Measurements from ENCODE around the gene PSMG2. TPM values are rescaled to one million over a fixed set of nuclear protein-coding genes. Genes with fewer than 3 reads are reported as not detected.

PSMG2 gene
- total and polyA plus RNA-seq, 2 of the 13 experiments (the other 11 are each of a cell fraction or from before 2014, with no cell fraction given): 53.4 to 94.8 TPM

DNA sequence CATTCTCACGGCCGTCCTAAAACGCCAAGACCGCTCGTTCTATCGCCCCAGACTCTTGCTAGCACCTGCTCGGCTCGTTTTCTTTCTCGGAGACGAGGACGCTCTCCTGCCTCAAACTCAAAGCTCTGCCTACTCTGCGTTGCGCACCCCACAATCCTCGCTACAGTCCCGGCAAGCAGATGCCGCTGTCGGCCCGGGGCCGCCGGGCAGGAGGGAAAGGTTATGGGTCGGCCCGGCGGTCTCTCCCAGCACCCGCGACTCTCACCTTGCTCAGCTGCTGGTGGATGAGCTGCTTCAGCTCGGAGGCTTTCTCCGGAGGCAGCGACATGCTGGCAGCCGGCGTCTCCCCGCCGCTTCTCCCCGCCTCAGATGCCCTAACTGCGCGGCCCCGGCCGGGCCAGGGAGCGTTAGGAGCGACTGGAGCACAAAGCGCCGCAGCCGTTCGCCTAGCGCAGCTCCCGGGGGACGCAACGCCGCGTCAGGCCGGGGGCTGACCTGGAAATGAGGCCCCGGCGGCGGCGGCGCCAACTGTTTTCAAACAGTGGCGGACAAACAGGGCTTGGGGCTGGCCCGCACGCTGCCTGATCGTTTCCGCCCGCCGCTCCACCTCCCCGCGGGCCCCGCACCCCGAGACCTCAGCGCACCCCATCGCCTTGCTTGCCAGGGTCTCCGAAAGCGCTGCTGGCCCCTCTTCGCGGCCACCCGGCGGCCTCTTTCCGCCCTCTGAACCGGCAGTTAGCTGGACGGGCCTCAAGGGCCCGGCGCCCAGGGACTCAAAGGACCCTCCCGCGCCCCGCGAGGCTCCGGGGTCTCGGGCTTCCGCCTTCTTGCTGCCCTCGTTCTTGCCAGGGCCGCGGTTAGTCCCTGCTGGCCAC, at the start of gene PSMG2, which contains the start of gene CEP76 (continued):
- TF ChIP-seq, protein P1, sequence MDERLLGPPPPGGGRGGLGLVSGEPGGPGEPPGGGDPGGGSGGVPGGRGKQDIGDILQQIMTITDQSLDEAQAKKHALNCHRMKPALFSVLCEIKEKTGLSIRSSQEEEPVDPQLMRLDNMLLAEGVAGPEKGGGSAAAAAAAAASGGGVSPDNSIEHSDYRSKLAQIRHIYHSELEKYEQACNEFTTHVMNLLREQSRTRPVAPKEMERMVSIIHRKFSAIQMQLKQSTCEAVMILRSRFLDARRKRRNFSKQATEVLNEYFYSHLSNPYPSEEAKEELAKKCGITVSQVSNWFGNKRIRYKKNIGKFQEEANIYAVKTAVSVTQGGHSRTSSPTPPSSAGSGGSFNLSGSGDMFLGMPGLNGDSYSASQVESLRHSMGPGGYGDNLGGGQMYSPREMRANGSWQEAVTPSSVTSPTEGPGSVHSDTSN (CRISPR knock-in tag; IDR thresholded peaks at IDR 0.05): no peak
- no peak for TF ChIP-seq SIX1 (CRISPR knock-in tag; IDR thresholded peaks at IDR 0.05; ENCODE audit: borderline replicate concordance)
- 0 out of 2 replicates have a peak, but pooled peaks have one; percentile 12 for TF ChIP-seq ZNF792 (CRISPR knock-in tag; IDR thresholded peaks at IDR 0.05)
- no peak for TF ChIP-seq ZZZ3 (CRISPR knock-in tag; IDR thresholded peaks at IDR 0.05; ENCODE audit: borderline replicate concordance)
- no peak for TF ChIP-seq SP140L (CRISPR knock-in tag; IDR thresholded peaks at IDR 0.05; ENCODE audit: borderline replicate concordance)
- peak; percentile 19; the same call in 1 of the 2 replicates for TF ChIP-seq HDAC2 (CRISPR knock-in tag; IDR thresholded peaks at IDR 0.05)
- TF ChIP-seq MIER2 (CRISPR knock-in tag; IDR thresholded peaks at IDR 0.05): no peak
- TF ChIP-seq, protein P2, sequence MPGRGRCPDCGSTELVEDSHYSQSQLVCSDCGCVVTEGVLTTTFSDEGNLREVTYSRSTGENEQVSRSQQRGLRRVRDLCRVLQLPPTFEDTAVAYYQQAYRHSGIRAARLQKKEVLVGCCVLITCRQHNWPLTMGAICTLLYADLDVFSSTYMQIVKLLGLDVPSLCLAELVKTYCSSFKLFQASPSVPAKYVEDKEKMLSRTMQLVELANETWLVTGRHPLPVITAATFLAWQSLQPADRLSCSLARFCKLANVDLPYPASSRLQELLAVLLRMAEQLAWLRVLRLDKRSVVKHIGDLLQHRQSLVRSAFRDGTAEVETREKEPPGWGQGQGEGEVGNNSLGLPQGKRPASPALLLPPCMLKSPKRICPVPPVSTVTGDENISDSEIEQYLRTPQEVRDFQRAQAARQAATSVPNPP (CRISPR knock-in tag; IDR thresholded peaks at IDR 0.05): 0 out of 2 replicates have a peak, but pooled peaks have one; percentile 24
- TF ChIP-seq ZBTB7A (CRISPR knock-in tag; IDR thresholded peaks at IDR 0.05): no peak
- peak; percentile 80; the same call in 1 of the 2 replicates for TF ChIP-seq ZKSCAN8 (CRISPR knock-in tag; IDR thresholded peaks at IDR 0.05; ENCODE audit: borderline replicate concordance)
- no peak; the same call in 1 of the 2 replicates for TF ChIP-seq REPIN1 (CRISPR knock-in tag; IDR thresholded peaks at IDR 0.05; ENCODE audit: borderline replicate concordance, low read depth)
- TF ChIP-seq, protein P3, sequence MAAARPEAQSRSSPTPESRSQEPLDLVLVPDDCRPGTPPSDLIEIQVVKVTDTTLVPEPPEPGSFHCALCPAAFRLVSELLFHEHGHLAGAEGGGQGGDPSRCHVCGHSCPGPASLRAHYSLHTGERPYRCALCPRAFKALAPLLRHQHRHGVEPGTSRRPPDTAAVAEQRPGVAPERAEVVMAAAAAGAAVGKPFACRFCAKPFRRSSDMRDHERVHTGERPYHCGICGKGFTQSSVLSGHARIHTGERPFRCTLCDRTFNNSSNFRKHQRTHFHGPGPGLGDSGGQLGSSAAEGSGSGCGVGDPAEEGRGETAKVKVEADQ (CRISPR knock-in tag; IDR thresholded peaks at IDR 0.05; ENCODE audit: borderline replicate concordance): peak; percentile 58; the same call in 1 of the 2 replicates
- no peak for TF ChIP-seq LBX2 (CRISPR knock-in tag; IDR thresholded peaks at IDR 0.05; ENCODE audit: borderline replicate concordance)
- no peak; the same call in 1 of the 2 replicates for TF ChIP-seq ZNF746 (CRISPR knock-in tag; IDR thresholded peaks at IDR 0.05)
- no peak for TF ChIP-seq NFE2 (CRISPR knock-in tag; IDR thresholded peaks at IDR 0.05)
- TF ChIP-seq ZNF382 (CRISPR knock-in tag; IDR thresholded peaks at IDR 0.05; ENCODE audit: borderline replicate concordance): no peak
- TF ChIP-seq ZMYM2 (CRISPR knock-in tag; IDR thresholded peaks at IDR 0.05): no peak
- TF ChIP-seq GATAD2A (CRISPR knock-in tag; IDR thresholded peaks at IDR 0.05): peak; percentile 48; the same call in 1 of the 2 replicates
- TF ChIP-seq SCMH1 (CRISPR knock-in tag; IDR thresholded peaks at IDR 0.05; ENCODE audit: borderline replicate concordance): no peak
- TF ChIP-seq ZNF747 (CRISPR knock-in tag; IDR thresholded peaks at IDR 0.05; ENCODE audit: borderline replicate concordance): no peak; the same call in 1 of the 2 replicates
- TF ChIP-seq, protein P4, sequence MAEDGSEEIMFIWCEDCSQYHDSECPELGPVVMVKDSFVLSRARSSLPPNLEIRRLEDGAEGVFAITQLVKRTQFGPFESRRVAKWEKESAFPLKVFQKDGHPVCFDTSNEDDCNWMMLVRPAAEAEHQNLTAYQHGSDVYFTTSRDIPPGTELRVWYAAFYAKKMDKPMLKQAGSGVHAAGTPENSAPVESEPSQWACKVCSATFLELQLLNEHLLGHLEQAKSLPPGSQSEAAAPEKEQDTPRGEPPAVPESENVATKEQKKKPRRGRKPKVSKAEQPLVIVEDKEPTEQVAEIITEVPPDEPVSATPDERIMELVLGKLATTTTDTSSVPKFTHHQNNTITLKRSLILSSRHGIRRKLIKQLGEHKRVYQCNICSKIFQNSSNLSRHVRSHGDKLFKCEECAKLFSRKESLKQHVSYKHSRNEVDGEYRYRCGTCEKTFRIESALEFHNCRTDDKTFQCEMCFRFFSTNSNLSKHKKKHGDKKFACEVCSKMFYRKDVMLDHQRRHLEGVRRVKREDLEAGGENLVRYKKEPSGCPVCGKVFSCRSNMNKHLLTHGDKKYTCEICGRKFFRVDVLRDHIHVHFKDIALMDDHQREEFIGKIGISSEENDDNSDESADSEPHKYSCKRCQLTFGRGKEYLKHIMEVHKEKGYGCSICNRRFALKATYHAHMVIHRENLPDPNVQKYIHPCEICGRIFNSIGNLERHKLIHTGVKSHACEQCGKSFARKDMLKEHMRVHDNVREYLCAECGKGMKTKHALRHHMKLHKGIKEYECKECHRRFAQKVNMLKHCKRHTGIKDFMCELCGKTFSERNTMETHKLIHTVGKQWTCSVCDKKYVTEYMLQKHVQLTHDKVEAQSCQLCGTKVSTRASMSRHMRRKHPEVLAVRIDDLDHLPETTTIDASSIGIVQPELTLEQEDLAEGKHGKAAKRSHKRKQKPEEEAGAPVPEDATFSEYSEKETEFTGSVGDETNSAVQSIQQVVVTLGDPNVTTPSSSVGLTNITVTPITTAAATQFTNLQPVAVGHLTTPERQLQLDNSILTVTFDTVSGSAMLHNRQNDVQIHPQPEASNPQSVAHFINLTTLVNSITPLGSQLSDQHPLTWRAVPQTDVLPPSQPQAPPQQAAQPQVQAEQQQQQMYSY (CRISPR knock-in tag; IDR thresholded peaks at IDR 0.05): no peak

Data from HepG2 (cell line).